HCT116 (cell line): ENCODE data around the gene ABCA1. TPM values are rescaled to one million over a fixed set of nuclear protein-coding genes. Genes with fewer than 3 reads are reported as not detected.

ENCODE experiments used
- ATAC-seq: fragments of 200-7000 bp; cut with Tn5 transposase; 2 replicates; pipeline ENCODE4 v1.9.1; 2020; ENCODE audit warnings: mild to moderate bottlenecking, moderate library complexity
- BruUV-seq: library from RNA; stranded (reverse); fragments of 400-500 nt; replicated peaks from 2 replicates; lab custom pipeline; 2021; lab: Mats Ljungman, UMichigan
- CTCF ChIA-PET: fragments of 300-600 bp; sonication (Branson Sonifier 250); formaldehyde crosslinking; loops from one replicate; lab custom pipeline; 2021; ENCODE audit warnings: antibody characterized with exemption; lab: Charles Lee
- POLR2A ChIA-PET: fragments of 300-600, 350-600 bp; sonication (Branson Sonifier 250); formaldehyde crosslinking; loops from one replicate; lab custom pipeline; 2021; ENCODE audit warnings: antibody characterized with exemption; lab: Charles Lee
- RAD21 ChIA-PET, 2 experiments: fragments of 300-600 bp; sonication (Branson Sonifier 250); formaldehyde crosslinking; loops; one replicate each; lab custom pipeline; 2023; ENCODE audit warnings: low total read pairs in 2 of 2; ENCODE audit not compliant: uncharacterized antibody in 2 of 2, unreplicated experiment in 2 of 2, low non-redundant PET in 1 of 2; lab: Charles Lee
- DNase-seq: peaks from one replicate; pipeline ENCODE4 v3.0.0-alpha.2; 2010; ENCODE audit warnings: low read depth, low spot score
- H2AFZ ChIP-seq: fragments of 200-600 bp; shearing (Covaris generic), sonication (generic); 2 replicates; pipeline ENCODE4 v1.6.1; 2017; ENCODE audit warnings: low read depth, mixed run types, mixed read lengths, antibody characterized with exemption, low read length; ENCODE audit not compliant: poor library complexity, severe bottlenecking
- H3K27ac ChIP-seq: 2 replicates; pipeline ENCODE4 v1.5.1; 2012; ENCODE audit warnings: low read depth, low read length
- H3K27me3 ChIP-seq: fragments of 200-600 bp; sonication (generic); 2 replicates; pipeline ENCODE4 v1.6.1; 2016; ENCODE audit warnings: mixed run types, low read length, mixed read lengths; ENCODE audit not compliant: insufficient read depth
- H3K36me3 ChIP-seq, 2 experiments: fragments of 200-500 bp in 1 of 2; fragments of 200-600 bp in 1 of 2; sonication (Bioruptor generic) in 1 of 2; sonication (generic) in 1 of 2; 2 replicates each; pipeline versions ENCODE4 v1.5.1 to v1.6.1; 2014 to 2016; ENCODE audit warnings: low read length in 2 of 2, inconsistent platforms in 1 of 2, mixed read lengths in 1 of 2, mixed run types in 1 of 2; ENCODE audit not compliant: insufficient read depth in 2 of 2, control insufficient read depth in 1 of 2
- H3K4me1 ChIP-seq, 2 experiments: fragments of 200-600 bp in 1 of 2; sonication (generic) in 1 of 2; 2 replicates each; pipeline versions ENCODE4 v1.5.1 to v1.6.1; 2012 to 2017; ENCODE audit warnings: low read length in 2 of 2, inconsistent platforms in 1 of 2, mild to moderate bottlenecking in 1 of 2, mixed read lengths in 1 of 2, mixed run types in 1 of 2, moderate library complexity in 1 of 2; ENCODE audit not compliant: insufficient read depth in 2 of 2, control insufficient read depth in 1 of 2
- H3K4me2 ChIP-seq: fragments of 200-600 bp; sonication (generic); 2 replicates; pipeline ENCODE4 v1.6.1; 2017; ENCODE audit warnings: mixed run types, low read length, mixed read lengths
- H3K4me3 ChIP-seq, 2 experiments: fragments of 200-600 bp in 1 of 2; sonication (generic) in 1 of 2; replicated peaks in 1 of 2; 2 replicates each; pipeline ENCODE4 v1.5.1; 2011 to 2016; ENCODE audit warnings: low read length in 2 of 2, control low read depth in 1 of 2, low read depth in 1 of 2, mild to moderate bottlenecking in 1 of 2, mixed read lengths in 1 of 2, mixed run types in 1 of 2
- H3K79me2 ChIP-seq: fragments of 200-600 bp; sonication (generic); 2 replicates; pipeline ENCODE4 v1.6.1; 2017; ENCODE audit warnings: mild to moderate bottlenecking, mixed run types, low read length, moderate library complexity, mixed read lengths; ENCODE audit not compliant: insufficient read depth
- H3K9ac ChIP-seq: fragments of 200-600 bp; sonication (generic); 2 replicates; pipeline ENCODE4 v1.6.1; 2016; ENCODE audit warnings: low read length, mixed read lengths
- H3K9me2 ChIP-seq: fragments of 200-600 bp; sonication (generic), shearing (Covaris generic); 2 replicates; pipeline ENCODE4 v1.6.1; 2017; ENCODE audit warnings: mixed run types, mild to moderate bottlenecking, moderate library complexity; ENCODE audit not compliant: insufficient read depth
- H3K9me3 ChIP-seq, 2 experiments: fragments of 200-500 bp in 1 of 2; fragments of 200-600 bp in 1 of 2; sonication (Bioruptor generic) in 1 of 2; sonication (generic) in 1 of 2; 2 replicates each; pipeline ENCODE4 v1.6.1; 2014 to 2017; ENCODE audit warnings: low read length in 2 of 2, mixed read lengths in 2 of 2, inconsistent platforms in 1 of 2, low read depth in 1 of 2, mild to moderate bottlenecking in 1 of 2, mixed run types in 1 of 2, moderate library complexity in 1 of 2; ENCODE audit not compliant: control insufficient read depth in 1 of 2, insufficient read depth in 1 of 2
- H4K20me1 ChIP-seq: fragments of 200-600 bp; sonication (generic), shearing (Covaris generic); 2 replicates; pipeline ENCODE4 v1.6.1; 2017; ENCODE audit warnings: mixed run types, mild to moderate bottlenecking, moderate library complexity; ENCODE audit not compliant: insufficient read depth
- EGR1 ChIP-seq: IDR thresholded peaks from 2 replicates; pipeline ENCODE4 v1.6.1; 2012; ENCODE audit warnings: low read depth
- EZH2 ChIP-seq: fragments of 200-600 bp; sonication (generic); IDR thresholded peaks from 2 replicates; pipeline ENCODE4 v1.6.1; 2017; ENCODE audit warnings: antibody characterized with exemption, mixed run types
- FOSL1 ChIP-seq: IDR thresholded peaks from 2 replicates; pipeline ENCODE4 v1.6.1; 2012; ENCODE audit warnings: low read depth
- JUND ChIP-seq: IDR thresholded peaks from 2 replicates; pipeline ENCODE4 v1.6.1; 2012
- RAD21 ChIP-seq: IDR thresholded peaks from 2 replicates; pipeline ENCODE4 v1.6.1; 2012; ENCODE audit warnings: low read depth, mild to moderate bottlenecking
- SIN3A ChIP-seq: IDR thresholded peaks from 2 replicates; pipeline ENCODE4 v1.6.1; 2012; ENCODE audit warnings: low read depth
- ZFX ChIP-seq: fragments of 450-650 bp; IDR thresholded peaks from 2 replicates; pipeline ENCODE4 v1.6.1; 2017
- intact Hi-C: fragments of 100-400 bp; cut with micrococcal nuclease; formaldehyde crosslinking; loops from 2 replicates; pipeline ENCODE4 v1.10.0; 2022
- total RNA-seq: library from RNA; stranded (reverse); gene quantifications from one replicate; pipeline ENCODE4 v1.2.1, GENCODE V29; 2021; ENCODE audit not compliant: unreplicated experiment
- TF ChIP-seq, protein P1 (sequence below): IDR thresholded peaks from 2 replicates; pipeline ENCODE4 v1.6.1; 2012
- TF ChIP-seq, protein P2 (sequence below): IDR thresholded peaks from 2 replicates; pipeline ENCODE4 v1.6.1; 2012
- TF ChIP-seq, protein P3 (sequence below): IDR thresholded peaks from 2 replicates; pipeline ENCODE4 v1.6.1; 2011; ENCODE audit warnings: mild to moderate bottlenecking, low read length, moderate library complexity; ENCODE audit not compliant: insufficient replicate concordance; ENCODE audit errors: extremely low read depth

Gene ABCA1
- total RNA-seq, 1 experiment from 2014 or later, result 0.89 TPM

DNA sequence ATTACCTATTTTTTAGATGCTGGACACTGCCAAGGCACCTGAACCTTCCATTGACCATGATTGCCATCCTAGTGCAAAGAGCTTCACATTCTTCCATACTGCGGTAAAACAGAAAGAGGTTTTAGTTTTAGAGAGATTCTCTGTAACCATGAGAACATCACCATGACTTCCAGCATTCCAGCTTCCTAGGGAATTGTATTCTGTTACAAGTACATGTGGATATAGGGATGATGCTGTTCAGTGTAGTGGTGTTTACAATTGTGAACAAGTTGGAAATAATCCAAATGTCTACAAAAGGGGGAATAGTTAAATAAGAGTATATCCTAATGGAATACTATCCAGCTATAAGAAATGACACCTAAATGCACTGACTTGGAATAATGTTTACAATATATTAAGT, 141.7 kb downstream of the ABCA1 start:
- intact Hi-C loops, result loop anchor here (10.0 kb wide), 1 partner anchor 749 kb away; no protein-coding TSS in a partner anchor
- Histone ChIP-seq H3K4me3 (no peak overlapping the region), H3K27me3 (no peaks in the 10 kb centered on the region), H3K9me3 (no peaks in the 10 kb centered on the region), H3K4me2 (no peak overlapping the region), H3K79me2 (no peaks in the 10 kb centered on the region), H4K20me1 (no peaks in the 10 kb centered on the region), H3K9me2 (no peaks in the 10 kb centered on the region), H3K9ac (no peak overlapping the region), H3K4me1 (no peaks in the 10 kb centered on the region), H3K27ac (no peak overlapping the region), H2AFZ (no peak overlapping the region), H3K36me3 (no peaks in the 10 kb centered on the region)
- ATAC-seq, result no peak
- RAD21 ChIA-PET, result no interaction called here
- no peak for TF ChIP-seq FOSL1
- TF ChIP-seq JUND, result no peak
- TF ChIP-seq, protein P1, sequence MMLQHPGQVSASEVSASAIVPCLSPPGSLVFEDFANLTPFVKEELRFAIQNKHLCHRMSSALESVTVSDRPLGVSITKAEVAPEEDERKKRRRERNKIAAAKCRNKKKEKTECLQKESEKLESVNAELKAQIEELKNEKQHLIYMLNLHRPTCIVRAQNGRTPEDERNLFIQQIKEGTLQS, result no peak
- TF ChIP-seq, protein P2, sequence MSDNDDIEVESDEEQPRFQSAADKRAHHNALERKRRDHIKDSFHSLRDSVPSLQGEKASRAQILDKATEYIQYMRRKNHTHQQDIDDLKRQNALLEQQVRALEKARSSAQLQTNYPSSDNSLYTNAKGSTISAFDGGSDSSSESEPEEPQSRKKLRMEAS, result no peak
- TF ChIP-seq, protein P3, sequence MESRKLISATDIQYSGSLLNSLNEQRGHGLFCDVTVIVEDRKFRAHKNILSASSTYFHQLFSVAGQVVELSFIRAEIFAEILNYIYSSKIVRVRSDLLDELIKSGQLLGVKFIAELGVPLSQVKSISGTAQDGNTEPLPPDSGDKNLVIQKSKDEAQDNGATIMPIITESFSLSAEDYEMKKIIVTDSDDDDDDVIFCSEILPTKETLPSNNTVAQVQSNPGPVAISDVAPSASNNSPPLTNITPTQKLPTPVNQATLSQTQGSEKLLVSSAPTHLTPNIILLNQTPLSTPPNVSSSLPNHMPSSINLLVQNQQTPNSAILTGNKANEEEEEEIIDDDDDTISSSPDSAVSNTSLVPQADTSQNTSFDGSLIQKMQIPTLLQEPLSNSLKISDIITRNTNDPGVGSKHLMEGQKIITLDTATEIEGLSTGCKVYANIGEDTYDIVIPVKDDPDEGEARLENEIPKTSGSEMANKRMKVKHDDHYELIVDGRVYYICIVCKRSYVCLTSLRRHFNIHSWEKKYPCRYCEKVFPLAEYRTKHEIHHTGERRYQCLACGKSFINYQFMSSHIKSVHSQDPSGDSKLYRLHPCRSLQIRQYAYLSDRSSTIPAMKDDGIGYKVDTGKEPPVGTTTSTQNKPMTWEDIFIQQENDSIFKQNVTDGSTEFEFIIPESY, result no peak
- TF ChIP-seq ZFX, result no peak
- TF ChIP-seq EZH2, result no peak
- no peak for TF ChIP-seq EGR1
- TF ChIP-seq SIN3A, result no peak
- TF ChIP-seq RAD21, result no peak
- CTCF ChIA-PET, result no interaction called here
- no peak for DNase-seq
- POLR2A ChIA-PET, result no interaction called here
- no TSS peak for BruUV-seq
